ENCODE results near the gene CAPN7.

- no peak for TF ChIP-seq POLR2AphosphoS5 (IDR thresholded peaks at IDR 0.05)
- TF ChIP-seq CTCF (IDR thresholded peaks at IDR 0.05): no peak
Observed at GRCh38 chr3:15298504-15298903, 92.5 kb downstream of the CAPN7 start.

Data from gastroesophageal sphincter (tissue), 3 donors.